ENCODE results near the gene PRPF8. TPM values are rescaled to one million over a fixed set of nuclear protein-coding genes. Genes with fewer than 3 reads are reported as not detected.

The PRPF8 gene
- total and polyA plus RNA-seq, 2 of the 8 experiments (the other 6 are each of a cell fraction or from before 2014, with no cell fraction given), result 329 to 337 TPM

- POLR2A ChIA-PET (ENCODE audit: partially characterized antibody), result interaction anchor here (1.8 to 2.9 kb wide), 2 partner anchors 9 to 12 kb away, joined by 9 to 10 read pairs; partner anchors contain the start of gene SLC43A2
- Histone ChIP-seq H3K18ac (ENCODE audit: extremely low read depth, low read length) (no peak overlapping the region), H3K36me3 (ENCODE audit: control insufficient read depth in 2 of 4, insufficient read depth in 4 of 4, low read length in 3 of 4) (no peaks in the 10 kb centered on the region), H3K79me1 (ENCODE audit: low read depth, low read length) (no peaks in the 10 kb centered on the region; the same call in 1 of the 2 replicates), H3K27ac (ENCODE audit: low read depth, low read length) (no peak overlapping the region), H3K27me3 (replicated peaks in 1 of 4; ENCODE audit: control insufficient read depth in 3 of 4, extremely low read depth in 1 of 4, insufficient read depth in 3 of 4, low read length in 3 of 4) (no peaks in the 10 kb centered on the region), H4K8ac (ENCODE audit: extremely low read depth, insufficient read depth, low read length) (no peak overlapping the region), H2BK12ac (ENCODE audit: low read depth, low read length) (no peak overlapping the region), H3K79me2 (ENCODE audit: control insufficient read depth in 1 of 2, insufficient read depth in 2 of 2, low read length in 2 of 2) (no peaks in the 10 kb centered on the region), H3K9ac (replicated peaks in 1 of 4; ENCODE audit: extremely low read depth in 1 of 4, low read depth in 3 of 4, low read length in 3 of 4) (no peak overlapping the region), H2AK5ac (ENCODE audit: low read depth, low read length) (no peak overlapping the region), H3K23me2 (ENCODE audit: low read depth, low read length) (no peaks in the 10 kb centered on the region), H3K4me3 (ENCODE audit: extremely low read depth in 1 of 4, insufficient read depth in 2 of 4, low read depth in 3 of 4, low read length in 4 of 4) (no peak overlapping the region), H3K9me3 (ENCODE audit: insufficient read depth in 2 of 2, low read depth in 1 of 2, low read length in 1 of 2) (no peaks in the 10 kb centered on the region), H4K91ac (replicated peaks; ENCODE audit: insufficient read length, low read length) (no peak overlapping the region), H3K23ac (ENCODE audit: insufficient read length) (no peak overlapping the region), H2BK120ac (replicated peaks; ENCODE audit: low read depth, low read length) (no peak overlapping the region), H2BK5ac (ENCODE audit: low read depth, low read length) (peak overlapping the region; percentile 24; the same call in 1 of the 2 replicates), H3K56ac (replicated peaks; ENCODE audit: insufficient read length, low read depth, low read length) (no peak overlapping the region), H2AFZ (ENCODE audit: low read length) (no peak overlapping the region), H2BK20ac (ENCODE audit: low read length) (no peak overlapping the region), H4K20me1 (replicated peaks in 1 of 2; ENCODE audit: control insufficient read depth in 1 of 2, insufficient read depth in 2 of 2, low read length in 2 of 2) (no peaks in the 10 kb centered on the region), H3K4me2 (ENCODE audit: insufficient read depth in 1 of 2, low read depth in 2 of 2, low read length in 2 of 2) (no peak overlapping the region), H3K4ac (replicated peaks; ENCODE audit: insufficient read length, low read depth, low read length) (no peak overlapping the region), H3K14ac (ENCODE audit: insufficient read length) (no peak overlapping the region), H2BK15ac (ENCODE audit: low read length) (no peak overlapping the region), H3K4me1 (replicated peaks in 1 of 4; ENCODE audit: control insufficient read depth in 3 of 4, insufficient read depth in 4 of 4, low read length in 3 of 4) (no peaks in the 10 kb centered on the region), H4K5ac (ENCODE audit: insufficient read length, low read depth, low read length) (no peak overlapping the region)
- no peak for FAIRE-seq
- CTCF ChIA-PET (ENCODE audit: partially characterized antibody), result interaction anchor here (0.6 to 5.1 kb wide), 10 partner anchors 8 to 175 kb away, joined by 3 to 42 read pairs (median 4); no protein-coding TSS in a partner anchor
- 90% methylated on average over 13 of the region's 13 CpGs; no CpG with 5 or more reads in 1 of the 2 experiments for WGBS, 2 experiments (ENCODE audit: extremely low coverage in 1 of 2, insufficient coverage in 1 of 2, insufficient read length in 1 of 2, insufficient replicate concordance in 2 of 2, low coverage in 1 of 2, low lambda C conversion rate in 2 of 2, missing lambda C conversion rate in 1 of 2)
- no peak for DNase-seq (ENCODE audit: low read depth in 1 of 2, low spot score in 2 of 2)
- no peak for TF ChIP-seq CTCF (IDR thresholded peaks at IDR 0.05; ENCODE audit: control extremely low read depth in 1 of 3, insufficient read depth in 1 of 3, low read depth in 1 of 3, low read length in 3 of 3)
- no peak for TF ChIP-seq TBP (IDR thresholded peaks at IDR 0.05; ENCODE audit: low read depth, low read length)
- TF ChIP-seq SIX5 (IDR thresholded peaks at IDR 0.05; ENCODE audit: low read depth, low read length), result no peak
Measured at GRCh38 chr17:1616101-1616500, 68.6 kb downstream of the PRPF8 start.
